Stimulated activated CD8-positive, alpha-beta memory T cell treated with anti-CD3 and anti-CD28 coated beads, Interleukin-7, amount 100 ng/mL, for 4 hours (primary cell): ENCODE measurements around the gene SLC26A11.
"Not testable (repeated sequence)": the region's sequence is repeated elsewhere in the genome, so short reads cannot be mapped to it uniquely, and the experiment has no call there.

Source experiments
- DNase-seq, 2 donors: peaks; one replicate each; pipeline ENCODE4 v3.0.0-alpha.2; 2020; ENCODE audit warnings: low read depth in 2 of 2

The SLC26A11 gene

DNA sequence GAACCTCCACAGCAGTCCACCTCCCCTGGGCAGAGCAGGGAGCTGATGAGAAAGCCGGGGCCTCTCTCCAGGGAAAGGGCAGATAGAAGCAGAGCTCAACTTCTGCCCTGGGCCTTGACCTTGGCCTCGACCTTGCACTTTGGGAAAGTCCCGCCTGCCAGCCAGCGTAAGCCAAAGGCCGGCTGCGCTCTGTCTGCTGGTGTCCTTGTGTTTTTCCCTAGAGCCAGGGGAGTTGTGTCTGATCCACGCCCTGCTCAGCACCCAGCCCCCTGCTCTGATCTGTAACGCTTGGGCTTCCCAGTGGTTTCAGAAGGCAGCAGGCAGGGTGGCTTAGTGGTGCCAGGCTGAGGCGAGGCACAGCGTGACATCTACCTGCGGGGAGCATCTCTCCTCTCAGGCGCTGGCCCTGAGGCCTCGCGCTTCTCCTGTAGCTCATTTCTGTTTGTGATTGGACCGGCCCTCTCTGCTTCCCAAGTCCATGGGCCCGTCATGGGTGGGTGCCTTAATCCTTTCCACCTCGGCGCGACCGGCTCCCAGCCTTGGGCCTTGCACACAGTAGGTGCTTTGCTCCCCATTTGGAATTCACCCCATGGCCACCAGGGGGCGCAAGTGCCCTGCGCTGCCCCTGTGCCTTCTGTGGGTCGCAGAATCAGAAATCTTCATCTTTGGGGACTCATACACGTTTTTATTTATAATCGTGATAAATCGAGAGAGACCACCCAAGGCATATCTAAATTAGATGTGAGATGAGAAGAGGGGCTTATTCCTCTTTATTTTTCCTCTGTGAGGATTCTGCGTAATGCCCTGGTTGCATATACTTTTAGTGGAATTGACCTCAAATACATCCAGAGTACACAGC, 24.3 kb upstream of the SLC26A11 start:
- DNase-seq = peak; percentile 5 to 43

DNA sequence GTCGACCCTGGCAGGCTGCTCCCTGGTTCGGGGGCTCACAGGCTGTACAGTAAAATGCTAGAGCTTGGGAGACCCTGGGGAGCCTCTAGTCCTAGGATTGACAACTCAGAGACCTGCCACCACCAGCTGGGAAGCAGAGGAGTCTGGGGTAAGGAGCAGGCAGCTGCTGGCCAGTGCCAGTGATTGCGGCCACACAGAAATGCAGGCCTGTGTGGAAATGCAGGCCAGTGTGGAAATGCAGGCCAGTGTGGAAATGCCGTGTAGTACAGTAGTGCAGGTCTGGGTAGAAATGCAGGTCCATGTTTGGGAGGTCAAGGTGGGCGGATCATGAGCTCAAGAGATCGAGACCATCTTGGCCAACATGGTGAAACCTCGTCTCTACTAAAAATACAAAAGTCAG, 23.6 kb upstream of the SLC26A11 start:
- no peak for DNase-seq

DNA sequence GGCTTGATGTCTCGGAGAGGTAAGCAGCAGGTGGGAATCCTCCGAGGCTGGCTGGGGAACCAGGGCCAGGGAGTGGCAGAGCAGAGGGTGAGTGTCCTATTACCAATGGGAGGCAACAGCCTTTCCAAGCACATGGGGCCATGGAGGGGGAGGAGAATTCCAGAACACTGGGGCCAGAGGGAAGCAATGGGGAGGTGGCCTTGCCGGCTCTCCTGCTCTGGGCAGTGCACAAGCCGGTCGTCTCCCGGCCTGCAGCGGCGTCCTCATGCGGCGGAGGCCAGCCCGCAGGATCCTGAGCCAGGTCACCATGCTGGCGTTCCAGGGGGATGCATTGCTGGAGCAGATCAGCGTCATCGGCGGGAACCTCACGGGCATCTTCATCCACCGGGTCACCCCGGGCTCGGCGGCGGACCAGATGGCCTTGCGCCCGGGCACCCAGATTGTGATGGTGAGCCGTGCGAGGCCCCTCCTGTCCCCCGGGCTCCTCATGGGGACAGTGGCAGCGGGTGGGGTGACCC, 22.0 kb upstream of the SLC26A11 start:
- no peak for DNase-seq

DNA sequence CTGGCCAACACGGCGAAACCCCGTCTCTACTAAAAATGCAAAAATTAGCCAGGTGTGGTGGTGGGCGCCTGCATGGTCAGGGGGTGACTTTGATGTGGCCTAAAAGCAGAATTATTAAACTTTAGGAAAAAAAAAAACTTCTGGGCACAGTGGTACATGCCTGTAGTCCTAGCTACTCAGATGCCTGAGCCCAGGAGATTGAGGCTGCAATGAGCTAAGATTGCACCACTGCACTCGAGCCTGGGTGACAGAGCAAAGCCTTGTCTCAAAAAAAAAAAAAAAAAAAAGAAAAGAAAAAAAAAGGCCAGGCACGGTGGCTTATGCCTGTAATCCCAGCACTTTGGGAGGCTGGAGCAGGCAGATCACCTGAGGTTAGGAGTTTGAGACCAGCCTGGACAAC, 20.9 kb upstream of the SLC26A11 start:
- DNase-seq = not testable (repeated sequence)

DNA sequence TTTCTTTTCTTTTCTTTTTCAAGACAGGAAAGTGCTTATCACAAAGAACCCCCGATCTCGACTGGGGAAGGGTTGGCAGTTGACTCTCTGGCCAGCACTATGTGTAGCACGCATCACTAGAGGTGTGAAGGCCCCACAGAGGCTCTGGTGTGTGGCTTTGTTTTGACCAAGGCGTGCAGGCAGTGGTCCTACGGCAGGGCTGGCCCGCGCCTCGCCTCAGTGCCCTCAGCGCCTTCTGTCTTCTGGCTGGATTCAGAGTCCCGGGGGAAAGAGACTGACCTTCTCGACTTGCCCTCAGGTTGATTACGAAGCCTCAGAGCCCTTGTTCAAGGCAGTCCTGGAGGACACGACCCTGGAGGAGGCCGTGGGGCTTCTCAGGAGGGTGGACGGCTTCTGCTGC, 18.8 kb upstream of the SLC26A11 start:
- no peak for DNase-seq

DNA sequence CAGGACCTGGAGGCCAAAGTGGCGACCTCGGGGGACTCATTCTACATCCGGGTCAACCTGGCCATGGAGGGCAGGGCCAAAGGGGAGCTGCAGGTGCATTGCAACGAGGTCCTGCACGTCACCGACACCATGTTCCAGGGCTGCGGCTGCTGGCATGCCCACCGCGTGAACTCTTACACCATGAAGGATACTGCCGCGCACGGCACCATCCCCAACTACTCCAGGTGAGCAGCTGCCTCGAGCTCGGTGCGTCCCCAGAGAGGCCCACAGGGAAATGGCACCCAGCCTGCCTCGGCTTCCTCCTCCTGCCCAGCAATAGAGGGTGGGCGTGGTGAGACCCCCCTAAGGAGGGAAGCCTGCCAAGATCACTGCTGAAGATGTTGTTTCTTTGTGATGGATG, 18.0 kb upstream of the SLC26A11 start:
- DNase-seq = no peak

DNA sequence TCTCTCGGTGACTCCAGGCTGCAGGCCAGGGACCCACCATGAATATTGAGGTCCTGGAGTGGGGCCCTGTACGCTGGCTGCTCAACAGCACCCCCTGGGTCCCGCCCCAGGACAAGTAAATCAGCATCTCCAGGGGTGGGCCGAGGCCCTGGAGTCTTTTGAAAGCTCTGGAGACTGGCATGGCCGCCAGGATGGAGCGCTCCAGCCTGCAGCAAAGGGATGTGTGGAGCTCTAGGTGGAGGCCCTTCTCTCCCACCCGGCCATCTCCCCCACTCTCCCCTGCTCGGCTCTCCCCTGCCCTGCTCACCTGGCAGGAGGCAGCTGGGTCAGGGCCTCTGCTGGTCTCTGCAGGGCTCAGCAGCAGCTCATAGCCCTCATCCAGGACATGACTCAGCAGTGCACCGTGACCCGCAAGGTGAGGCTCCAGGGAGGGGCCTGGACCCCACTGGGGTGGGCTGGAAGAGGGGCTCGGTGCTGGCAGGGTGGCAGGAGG, 16.7 kb upstream of the SLC26A11 start:
- DNase-seq = no peak

DNA sequence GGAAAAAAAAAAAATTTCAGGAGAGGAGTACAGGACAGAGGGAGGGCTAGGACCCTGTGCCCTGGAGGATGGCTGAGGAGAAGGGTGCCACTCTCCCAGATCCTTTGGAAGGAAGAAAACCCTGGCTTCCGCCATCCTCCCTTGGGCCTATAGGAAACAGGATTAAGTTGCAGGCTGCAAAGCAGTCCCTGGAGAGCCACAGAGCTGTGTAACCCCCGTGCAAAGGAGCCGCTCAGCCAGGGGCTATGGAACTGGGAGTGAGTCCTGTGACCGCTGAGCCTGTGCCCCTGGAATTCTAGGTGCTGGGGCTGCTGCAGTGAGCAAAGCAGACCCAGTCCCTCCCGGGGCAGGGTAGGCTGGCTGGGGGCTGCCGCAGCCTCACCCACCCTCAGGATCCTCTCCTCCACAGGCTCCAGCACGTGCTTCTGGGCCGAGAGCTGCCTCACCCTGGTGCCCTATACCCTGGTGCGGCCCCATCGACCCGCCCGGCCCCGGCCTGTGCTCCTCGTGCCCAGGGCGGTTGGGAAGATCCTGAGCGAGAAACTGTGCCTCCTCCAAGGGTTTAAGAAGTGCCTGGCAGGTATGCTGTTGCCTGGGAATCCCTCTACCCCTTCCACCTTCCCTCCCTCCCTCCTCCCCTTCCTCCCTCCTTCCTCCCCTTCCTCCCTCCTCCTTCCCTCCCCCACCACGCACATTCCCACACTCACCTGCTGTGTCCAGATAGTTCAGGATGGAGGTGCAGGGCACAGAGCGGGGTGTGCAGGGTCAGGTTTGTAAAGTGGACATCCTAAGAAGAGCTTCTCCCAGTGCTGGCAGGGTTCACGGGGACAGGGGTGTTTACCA, 15.4 kb upstream of the SLC26A11 start:
- DNase-seq = no peak

DNA sequence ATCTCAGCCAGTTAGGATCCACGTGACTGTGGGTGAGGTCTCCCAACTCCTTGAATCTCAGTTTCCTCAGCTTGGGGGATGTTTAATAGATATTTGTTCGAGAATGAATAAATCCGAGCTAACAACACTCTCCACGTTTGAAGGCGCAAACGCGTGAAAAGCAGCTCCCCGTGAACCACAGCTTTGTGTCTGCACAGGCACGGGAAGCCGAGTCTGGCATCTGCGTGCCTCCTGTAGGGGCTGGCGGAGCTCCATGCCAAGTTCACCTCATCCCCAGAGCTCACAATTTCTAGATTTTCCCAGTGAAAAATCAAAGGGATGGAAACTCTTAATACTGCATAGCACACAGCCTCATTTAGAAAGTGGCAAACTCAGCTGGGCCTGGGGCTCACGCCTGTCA, 14.4 kb upstream of the SLC26A11 start:
- no peak for DNase-seq

DNA sequence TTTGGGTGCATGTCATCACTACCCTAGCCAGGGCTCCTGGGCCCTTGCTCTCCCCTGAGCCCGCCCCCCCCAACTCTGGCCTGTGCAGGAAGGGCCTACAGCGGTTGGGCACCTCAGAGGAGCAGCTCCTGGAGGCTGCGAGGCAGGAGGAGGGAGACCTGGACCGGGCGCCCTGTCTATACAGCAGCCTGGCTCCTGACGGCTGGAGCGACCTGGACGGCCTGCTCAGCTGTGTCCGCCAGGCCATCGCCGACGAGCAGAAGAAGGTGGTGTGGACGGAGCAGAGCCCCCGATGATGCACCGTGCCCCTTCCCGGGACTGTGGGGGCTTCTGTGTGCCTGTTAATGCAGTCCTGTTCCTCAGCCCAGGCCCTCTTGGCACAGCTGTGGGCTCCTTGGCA, 12.2 kb upstream of the SLC26A11 start:
- no peak for DNase-seq

DNA sequence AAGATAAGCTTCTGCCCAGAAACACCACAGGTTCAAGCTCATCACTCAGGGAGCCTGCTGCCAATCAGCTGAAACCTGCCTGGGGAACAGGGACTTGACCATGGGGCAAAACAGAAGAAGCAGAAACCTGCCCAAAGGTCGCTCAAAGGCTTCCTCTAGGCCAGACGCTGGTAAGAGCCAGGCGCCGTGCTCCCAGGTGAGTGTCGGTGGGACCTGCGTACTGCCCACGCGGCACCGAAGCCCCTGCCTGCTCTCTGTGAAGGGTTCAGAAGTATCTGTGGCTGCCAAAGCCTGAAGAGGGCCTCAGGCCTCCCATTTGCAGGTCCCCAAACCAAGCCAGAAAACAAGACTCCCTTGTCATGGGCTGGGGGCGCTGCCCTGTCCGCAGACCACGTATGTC, 10.5 kb upstream of the SLC26A11 start:
- DNase-seq = no peak

DNA sequence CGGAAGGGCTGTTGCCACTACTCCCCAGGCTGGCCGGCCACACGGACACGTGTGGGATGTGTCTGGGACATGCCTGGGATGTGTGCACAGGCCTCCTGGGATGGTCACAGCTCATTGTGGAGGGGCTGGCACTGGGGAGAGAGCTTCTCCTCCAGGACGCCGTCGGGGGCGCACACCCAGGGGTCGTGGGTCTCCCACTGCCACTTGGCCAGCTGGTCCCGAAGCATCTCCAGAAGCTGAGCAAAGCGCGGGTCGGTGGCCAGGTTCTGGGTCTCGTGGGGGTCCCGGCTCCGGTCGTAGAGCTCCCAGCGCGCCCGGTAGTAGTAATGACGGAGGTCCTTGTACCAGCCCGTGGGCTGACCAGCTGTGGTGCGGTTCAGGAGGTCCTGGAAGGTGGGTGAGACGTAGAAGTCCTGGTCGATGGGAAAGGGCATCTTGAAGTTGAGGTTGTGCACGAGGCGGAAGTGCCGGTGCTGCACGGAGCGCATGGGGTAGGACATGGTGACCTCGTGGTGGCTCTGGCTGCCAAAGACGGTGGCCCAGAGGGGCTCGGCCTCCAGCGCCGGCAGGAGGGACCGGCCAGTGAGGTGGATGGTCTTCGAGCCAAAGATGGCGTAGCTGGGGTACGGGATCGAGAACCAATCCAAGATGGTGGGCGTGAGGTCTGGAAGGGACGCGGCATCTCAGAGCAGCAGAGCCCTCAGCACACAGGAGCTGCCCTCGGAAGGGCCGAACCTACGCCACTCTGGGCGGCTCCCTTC, 9.7 kb upstream of the SLC26A11 start:
- DNase-seq = no peak

DNA sequence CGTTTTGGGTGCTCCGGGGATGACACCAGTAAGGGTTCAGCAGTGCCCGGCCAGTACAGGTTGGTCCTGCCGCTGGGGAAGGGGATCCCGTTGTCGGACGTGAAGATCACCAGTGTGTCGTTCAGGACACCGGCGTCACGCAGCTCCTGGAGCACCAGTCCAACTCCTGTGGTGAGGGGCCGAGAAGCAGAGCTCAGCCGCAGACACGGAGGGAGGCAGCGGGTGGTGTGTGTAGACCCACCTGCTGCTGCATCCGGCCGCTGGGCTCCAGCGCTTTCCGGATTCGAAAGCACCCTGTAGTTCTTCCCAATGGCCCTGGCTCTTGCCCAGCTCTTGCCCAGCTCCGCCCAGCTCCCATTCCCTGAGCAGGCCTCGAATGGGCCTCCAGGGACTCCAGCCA, 8.1 kb upstream of the SLC26A11 start:
- DNase-seq = no peak

DNA sequence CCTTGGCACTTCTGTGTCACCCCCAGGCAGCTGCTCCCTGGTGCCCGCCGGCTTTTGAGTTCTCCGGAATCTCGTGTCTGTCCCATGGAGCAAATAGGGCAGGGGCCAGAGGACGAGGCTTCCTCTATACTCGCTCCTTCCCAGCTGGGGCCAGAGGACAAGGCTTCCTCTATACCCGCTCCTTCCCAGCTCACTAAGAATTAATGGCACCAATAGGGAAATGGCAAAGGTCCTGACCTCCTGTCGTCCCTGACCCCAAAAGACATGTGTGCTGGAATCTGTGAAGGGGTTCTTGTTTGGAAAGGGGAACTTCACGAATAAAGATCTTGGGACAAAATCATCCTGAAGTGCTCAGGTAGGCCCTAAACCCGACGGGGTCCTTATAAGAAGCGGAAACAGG, 7.7 kb upstream of the SLC26A11 start:
- no peak for DNase-seq

DNA sequence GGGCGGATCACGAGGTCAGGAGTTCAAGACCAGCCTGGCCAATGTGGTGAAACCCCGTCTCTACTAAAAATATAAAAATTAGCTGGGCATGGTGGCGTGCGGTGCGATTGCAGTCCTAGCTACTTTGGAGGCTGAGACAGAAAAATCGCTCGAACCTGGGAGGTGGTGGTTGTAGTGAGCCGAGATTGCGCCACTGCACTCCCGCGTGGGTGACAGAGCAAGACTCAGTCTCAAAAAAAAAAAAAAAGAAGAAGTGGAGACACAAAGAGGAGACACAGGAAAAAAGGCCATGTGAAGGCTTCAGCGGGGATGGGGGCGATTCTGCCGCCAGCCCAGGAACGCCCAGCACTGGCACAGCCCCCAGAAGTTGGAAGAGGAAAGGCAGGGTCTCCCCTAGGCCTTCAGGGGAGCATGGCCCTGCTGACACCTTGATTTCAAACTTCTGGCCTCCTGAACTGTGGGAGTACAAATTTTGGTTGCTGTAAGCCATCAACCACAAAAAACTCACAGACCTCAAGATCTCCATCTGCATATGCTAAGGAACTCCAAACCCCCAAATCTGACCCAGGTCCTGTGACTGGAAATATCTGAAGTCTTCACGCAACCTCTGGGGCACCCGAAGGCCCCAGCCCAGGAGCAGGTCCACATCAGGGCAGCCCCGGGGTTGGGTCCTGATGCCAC, 7.1 kb upstream of the SLC26A11 start:
- DNase-seq = no peak

DNA sequence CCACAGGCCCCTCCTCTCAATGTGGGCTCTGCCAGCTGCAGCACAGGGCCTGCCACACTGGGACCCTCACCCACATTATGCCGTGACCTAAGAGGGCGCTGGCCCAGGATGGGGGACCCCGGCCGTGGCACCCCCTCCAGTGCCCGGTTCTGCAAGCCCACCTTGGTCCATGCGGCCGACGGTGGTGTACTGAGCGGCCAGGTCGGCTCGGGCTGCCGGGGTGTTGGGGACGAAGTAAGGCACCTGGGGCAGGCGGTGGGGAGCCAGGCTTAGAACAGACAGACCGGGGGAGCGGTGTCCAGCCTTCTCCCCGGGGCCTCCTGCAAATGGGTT, 6.6 kb upstream of the SLC26A11 start:
- no peak for DNase-seq

DNA sequence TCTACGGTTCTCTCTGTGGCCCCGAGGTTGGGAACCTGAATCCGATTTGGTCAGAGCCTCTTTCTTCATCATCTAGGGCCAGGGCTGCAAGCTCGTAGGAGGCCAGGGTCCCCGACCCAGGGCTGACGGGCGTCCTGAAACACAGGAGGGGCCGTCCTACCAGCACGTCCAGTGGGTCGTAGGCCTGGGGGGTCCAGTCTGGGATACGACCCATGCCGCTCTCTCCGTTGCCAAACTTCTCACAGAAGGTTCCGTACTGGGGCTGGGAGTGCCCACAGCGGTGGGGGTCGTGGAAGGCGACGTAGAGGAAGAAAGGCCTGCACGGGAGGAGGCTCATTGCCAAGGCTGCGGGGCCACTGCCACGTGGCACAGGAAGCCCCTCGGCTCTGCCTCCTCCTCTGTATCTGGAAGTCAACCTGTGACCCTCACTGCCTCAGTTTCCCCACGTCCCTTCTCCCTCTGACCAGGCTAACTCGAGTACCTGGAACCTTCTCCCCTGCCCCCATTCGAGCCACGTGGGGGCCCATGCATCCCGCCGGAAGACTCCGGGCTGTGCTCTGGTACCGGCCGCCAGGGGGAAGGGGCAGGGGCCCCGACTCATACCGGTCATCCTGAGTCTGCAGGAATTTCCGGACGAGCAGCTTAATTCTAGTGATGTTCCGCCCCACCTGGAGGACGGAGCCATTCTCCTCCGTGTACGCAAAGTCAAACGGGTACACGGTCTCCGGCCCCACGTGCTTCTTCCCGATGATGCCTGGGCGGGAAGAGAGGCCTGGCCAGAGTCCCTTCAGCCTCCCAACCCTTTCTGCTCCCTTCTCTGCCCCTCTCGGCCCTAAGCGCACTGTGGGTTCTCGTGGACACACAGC, 6.0 kb upstream of the SLC26A11 start:
- no peak for DNase-seq

DNA sequence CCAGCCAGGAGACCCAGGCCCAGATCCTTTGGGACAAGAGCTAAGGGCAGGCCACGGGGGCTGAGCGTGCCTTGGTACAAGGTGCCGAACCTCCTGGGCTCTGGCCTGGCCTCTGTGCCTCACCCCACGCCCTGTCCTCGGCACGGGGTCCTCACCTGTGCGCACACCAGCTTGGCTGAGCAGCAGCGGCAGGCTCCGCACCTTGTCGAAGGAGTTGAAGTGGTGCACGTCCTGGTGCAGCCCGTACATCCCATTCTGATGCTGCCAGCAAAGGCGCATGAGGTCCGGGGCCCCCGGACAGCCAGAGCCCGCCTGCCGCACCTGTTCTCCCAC, 5.4 kb upstream of the SLC26A11 start:
- DNase-seq = no peak

DNA sequence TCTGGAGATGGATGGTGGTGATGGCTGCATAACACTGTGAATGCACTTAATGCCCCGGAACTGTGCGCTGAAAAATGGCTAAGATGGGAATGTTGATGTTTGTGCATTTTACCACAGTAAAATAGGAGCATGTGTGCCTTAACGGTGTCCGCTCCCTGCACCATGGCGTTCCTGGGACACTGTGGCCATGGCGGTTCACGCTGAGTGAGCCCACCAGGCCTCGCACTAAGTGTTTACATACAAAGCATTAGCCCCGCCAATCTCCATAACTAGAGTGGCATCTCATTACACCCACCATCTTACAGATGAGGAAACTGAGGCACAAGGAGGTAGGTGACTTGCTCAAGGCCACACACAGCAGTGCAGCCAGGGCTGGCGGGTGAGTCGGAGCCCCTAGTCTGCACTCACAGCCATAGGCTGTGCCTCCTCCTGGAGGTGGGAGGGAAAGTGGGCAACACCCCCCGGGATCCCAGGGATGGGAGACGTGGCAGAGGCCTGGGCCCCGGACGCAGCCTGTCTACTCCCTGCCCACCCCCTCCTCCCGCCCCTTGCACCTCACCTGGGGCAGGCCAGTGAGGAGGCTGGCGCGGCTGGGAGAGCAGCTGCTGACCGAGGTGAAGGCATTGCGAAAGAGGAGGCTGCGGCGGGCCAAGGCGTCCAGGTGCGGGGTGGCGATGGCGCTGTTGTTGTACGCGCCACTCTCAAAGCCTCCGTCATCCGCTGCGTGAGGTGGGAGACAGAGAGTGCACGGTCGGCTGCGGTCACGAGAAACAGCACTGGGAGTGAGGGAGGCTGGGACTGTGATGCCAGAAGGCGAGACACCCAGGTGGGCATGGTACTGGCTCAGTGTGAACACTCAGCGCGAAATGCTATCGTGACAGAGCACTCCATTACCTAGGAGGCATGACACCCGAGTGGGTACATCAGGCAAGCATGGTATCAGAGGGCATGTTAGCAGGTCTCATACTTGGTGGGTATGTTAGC, 3.5 kb upstream of the SLC26A11 start:
- no peak for DNase-seq
